NCI-H187 (cell line): ENCODE measurements around the gene CISD3.

Experiments used
- DNase-seq, 2 experiments: peaks; one replicate each; lab custom pipeline; 2025; lab: John Stamatoyannopoulos, UW

Gene CISD3

DNA sequence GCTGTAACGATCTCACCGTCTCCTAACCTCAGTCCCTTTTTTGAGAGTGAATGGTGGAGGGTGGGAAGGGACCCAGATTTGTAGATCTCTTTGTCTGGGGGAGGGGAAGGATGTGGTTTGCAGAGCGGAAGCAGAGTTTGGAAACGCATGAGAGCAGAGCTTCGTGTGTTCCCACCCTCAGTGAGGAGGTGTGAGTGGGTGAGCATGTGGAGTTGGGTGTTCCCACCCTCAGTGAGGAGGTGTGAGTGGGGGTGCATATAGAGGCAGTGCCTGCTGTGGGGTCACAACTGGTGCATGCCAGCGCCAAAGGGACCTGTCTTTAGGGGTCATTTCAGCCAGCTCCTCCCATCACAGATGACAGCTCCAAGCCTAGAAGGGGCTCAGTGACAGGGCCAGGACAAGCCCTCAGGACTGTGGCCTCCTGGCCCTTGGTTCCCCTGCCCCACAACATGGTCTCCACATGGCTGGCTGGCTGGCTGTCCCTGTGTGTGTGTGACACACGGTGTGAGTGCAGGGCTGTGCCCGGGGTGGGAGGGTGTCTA lies 1.8 kb upstream of the CISD3 start:
- no peak for DNase-seq

DNA sequence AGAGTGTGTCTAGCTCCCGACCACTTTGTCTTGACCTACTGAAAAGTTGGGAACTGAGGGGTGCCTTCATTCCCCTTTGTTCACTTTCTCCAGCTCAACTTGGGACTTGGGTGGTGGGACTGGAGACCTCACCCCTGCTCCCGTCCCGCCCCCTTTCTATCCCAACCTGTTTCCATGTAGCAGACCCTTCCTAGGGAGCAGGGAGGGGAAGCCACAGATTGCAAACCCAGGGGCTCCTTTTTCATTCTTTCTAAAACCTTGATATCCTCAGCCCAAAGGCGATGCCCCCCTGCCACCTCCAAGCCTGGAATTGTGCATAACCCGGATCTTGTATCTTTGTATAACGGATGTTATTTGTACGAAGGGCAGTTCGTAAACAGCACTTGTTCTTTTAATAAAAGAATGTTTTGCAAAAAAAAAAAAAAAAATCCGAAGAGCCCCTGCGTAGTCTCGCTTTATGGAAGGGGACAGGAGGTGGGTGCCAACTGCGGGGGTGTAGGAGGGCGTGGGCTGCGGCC lies 714 bp upstream of the CISD3 start:
- no peak for DNase-seq

- DNase-seq: no peak
These were observed 612 bp downstream of the CISD3 start for GRCh38 chr17:38730526-38731379.

- no peak for DNase-seq
These were observed 1.6 kb downstream of the CISD3 start for GRCh38 chr17:38731526-38732294.

- DNase-seq: no peak
These were observed 2.5 kb downstream of the CISD3 start for GRCh38 chr17:38732376-38733281.

DNA sequence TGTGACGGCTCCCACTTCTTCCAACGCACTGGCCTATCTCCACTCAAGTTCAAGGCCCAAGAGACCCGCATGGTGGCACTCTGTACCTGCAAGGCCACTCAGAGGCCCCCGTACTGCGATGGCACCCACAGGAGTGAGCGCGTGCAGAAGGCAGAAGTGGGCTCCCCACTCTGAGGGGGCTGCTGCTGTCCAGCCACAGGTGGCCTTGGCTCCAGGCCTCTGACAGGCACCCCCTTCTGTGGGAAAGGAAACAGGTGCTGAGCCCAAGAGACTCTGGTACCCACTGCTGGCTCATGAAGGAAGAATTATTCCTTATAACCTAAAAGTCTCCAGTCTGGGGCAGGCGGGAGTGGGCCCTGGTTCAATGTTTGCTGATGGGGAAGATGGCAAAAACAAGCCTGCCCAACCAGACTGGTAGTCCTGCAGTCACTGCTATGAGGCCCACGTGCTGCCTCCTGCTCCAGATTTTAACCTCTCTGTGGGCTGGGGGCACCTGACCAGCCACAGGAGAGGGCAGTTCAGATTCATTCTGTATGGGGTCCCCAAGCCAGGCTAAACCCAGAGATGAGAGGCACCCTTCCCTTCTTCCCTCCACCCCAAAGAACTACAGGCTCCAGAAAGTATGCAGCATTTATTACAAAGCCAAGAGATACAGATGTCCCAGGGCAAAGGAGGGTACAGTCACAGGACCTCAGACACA lies 3.3 kb downstream of the CISD3 start:
- DNase-seq: no peak

GRCh38 chr17:38733982-38734973 lies 4.1 kb downstream of the CISD3 start:
- no peak for DNase-seq

- no peak for DNase-seq
These were observed 5.2 kb downstream of the CISD3 start for GRCh38 chr17:38735161-38735997.

- no peak for DNase-seq
These were observed 8.0 kb downstream of the CISD3 start for GRCh38 chr17:38738007-38738662.

DNA sequence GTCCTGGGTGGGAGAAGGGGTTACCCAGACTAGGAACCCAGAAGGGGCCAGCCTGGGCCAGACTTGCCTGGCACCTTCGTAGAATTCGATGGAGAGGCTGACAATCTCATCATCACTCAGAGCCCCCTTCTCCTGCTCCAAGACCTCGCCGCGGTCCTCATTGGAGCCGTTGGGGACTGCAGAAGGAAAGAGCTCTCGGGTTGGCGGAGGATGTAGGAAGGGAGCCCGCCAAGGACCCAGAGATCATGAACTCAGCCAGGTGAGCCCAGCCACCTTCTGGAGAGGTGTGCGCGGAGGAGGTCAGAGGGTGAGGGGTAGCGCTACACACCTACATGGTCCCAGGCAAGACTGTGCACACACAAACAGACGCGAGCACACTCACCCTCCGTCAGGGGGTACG lies 8.5 kb downstream of the CISD3 start:
- DNase-seq: no peak

DNA sequence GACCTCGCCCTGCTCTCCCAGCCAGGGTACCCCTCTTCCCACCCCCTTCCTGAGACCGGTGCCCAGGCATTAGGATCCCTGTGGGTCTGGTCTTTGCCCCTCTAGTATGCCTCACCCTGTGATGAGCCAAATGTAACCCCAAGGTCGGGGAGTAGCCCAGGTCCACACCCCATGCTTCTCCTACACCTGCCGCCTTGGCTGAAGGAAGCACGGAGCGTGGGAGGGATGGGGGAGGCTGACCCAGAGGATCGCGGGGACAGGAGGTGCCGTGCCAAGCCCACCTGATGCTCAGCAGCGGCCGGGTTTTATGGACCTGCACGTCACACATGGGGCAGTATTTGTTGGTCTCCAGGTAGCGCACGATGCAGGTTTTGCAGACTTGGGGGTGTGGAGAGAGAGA lies 9.2 kb downstream of the CISD3 start:
- no peak for DNase-seq

GRCh38 chr17:38740044-38740443 lies 9.9 kb downstream of the CISD3 start:
- no peak for DNase-seq

DNA sequence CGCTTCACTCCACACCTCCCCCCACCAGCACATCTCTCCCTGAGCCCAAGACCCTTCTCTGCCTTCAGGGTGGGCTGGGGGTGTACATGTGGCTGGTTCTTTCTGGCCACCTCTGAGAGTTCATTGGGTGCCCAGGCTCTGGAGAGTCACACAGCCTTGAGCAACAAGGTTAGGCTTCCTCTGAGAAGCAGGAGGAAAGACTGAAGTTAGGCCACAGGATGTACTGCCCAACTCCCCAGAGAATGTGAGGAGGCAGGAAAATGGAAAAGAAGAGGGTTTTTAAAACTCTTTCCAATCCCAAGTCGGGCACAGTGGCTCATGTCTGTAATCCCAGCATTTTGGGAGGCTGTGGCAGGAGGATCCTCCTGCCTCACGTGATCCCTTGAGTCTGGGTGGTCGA lies 10.7 kb downstream of the CISD3 start:
- DNase-seq: no peak

GRCh38 chr17:38741461-38741860 lies 11.3 kb downstream of the CISD3 start:
- no peak for DNase-seq

DNA sequence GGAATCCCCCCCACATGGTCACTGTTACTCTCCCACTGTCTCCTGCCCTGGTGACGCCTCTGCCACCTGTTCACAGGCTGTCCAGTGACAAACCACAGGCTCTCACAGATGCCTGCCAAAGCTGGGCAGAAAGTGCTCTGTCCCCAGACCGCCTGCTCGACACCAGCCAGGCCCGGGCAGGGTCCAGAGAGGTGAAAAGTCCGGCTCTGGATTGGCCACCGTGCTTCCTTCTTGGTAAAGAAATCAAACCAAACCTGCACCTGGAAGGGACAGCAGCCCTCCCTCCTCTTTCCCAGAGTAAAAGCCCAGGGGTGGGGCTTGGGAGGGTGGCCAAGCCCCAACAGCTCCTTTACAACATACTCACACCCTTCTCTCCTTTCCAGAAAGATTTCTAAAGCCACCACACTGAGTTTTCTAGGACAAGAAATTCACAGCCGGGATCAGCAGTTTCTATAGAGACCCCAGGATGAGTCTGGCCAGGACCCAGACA lies 11.8 kb downstream of the CISD3 start:
- DNase-seq: no peak

DNA sequence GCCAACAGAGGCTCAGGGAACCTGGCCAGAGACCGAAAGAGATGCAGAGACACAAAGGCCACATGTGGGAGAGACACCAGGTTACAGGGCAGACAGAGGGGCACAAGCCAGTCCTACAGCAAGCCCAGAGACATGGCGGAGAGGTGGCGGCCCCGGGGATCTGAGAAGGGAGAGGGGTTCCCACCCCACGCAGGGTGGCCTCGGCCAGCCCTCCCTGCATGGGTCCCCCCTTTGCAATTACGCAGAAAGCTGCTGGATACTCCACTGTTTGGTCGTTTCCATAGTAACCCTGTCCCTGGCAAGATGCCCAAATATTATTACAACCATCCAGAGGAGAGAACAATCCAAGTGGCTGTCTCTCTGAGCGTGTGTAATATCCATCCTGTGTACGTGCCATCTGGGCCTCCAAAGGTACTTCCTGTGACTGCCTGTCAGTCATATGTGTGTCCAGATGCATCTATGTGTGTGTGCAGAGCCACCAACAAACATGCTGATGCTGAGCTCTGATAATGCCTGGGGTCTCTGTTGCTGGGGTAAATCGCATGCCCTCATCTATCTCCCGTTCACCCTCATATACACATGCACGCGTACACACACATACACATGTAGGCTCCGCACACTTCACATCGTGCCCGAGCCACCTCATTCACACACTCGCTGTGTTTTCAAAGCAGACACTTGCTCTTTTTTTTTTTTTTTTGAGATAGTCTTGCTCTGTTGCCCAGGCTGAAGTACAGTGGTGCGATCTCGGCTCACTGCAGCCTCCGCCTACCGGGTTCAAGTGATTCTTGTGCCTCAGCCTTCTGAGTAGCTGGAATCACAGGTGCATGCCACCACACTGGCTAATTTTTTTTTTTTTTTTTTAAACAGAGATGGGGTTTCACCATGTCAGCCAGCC lies 12.5 kb downstream of the CISD3 start:
- DNase-seq: no peak

- no peak for DNase-seq
These were observed 13.5 kb downstream of the CISD3 start for GRCh38 chr17:38743556-38744171.
